Measurements from ENCODE around the gene MEF2B.

Gene MEF2B

DNA sequence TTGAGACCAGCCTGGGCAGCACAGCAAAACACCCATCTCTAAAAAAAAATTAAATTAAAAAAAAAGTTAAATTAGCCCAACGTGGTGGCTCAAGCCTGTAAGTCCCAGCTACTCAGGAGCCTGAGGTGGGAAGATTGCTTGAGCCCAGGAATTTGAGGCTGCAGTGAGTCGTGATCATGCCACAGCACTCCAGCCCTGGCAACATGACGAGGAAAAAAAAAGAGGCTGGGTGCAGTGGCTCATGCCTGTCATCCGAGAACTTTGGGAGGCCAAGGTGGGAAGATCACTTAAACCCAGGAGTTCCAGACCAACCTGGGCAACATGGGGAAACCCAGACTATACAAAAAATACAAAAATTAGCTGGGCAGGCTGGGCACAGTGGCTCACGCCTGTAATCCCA is 29.6 kb downstream of the MEF2B start:
- H2AFZ ChIP-seq (ENCODE audit: low read depth, low read length, severe bottlenecking), result no peak overlapping the region
- H4K20me1 ChIP-seq (ENCODE audit: low read depth, low read length), result no peaks in the 10 kb centered on the region
- H3K4me2 ChIP-seq (ENCODE audit: low read depth, low read length, poor library complexity, severe bottlenecking), result no peak overlapping the region
- H3K27me3 ChIP-seq (ENCODE audit: low read length), result no peaks in the 10 kb centered on the region
- no peaks in the 10 kb centered on the region for H3K9me3 ChIP-seq (ENCODE audit: insufficient read depth, low read length)
- peaks cover 45% of the 10 kb centered on the region for H3F3A ChIP-seq (ENCODE audit: insufficient read depth)
- TF ChIP-seq, protein P1, sequence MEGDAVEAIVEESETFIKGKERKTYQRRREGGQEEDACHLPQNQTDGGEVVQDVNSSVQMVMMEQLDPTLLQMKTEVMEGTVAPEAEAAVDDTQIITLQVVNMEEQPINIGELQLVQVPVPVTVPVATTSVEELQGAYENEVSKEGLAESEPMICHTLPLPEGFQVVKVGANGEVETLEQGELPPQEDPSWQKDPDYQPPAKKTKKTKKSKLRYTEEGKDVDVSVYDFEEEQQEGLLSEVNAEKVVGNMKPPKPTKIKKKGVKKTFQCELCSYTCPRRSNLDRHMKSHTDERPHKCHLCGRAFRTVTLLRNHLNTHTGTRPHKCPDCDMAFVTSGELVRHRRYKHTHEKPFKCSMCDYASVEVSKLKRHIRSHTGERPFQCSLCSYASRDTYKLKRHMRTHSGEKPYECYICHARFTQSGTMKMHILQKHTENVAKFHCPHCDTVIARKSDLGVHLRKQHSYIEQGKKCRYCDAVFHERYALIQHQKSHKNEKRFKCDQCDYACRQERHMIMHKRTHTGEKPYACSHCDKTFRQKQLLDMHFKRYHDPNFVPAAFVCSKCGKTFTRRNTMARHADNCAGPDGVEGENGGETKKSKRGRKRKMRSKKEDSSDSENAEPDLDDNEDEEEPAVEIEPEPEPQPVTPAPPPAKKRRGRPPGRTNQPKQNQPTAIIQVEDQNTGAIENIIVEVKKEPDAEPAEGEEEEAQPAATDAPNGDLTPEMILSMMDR (IDR thresholded peaks at IDR 0.05; ENCODE audit: insufficient read depth, low read length, poor library complexity, severe bottlenecking), result no peak
- TF ChIP-seq EZH2phosphoT487 (conservative IDR thresholded peaks at IDR 0.05; ENCODE audit: low read length), result no peak
- no peak overlapping the region for H3K27ac ChIP-seq (ENCODE audit: low read depth, low read length)
- peaks cover 9% of the 10 kb centered on the region for H3K79me2 ChIP-seq (ENCODE audit: insufficient read depth, low read length)
- no peaks in the 10 kb centered on the region for H3K9me2 ChIP-seq (replicated peaks; ENCODE audit: insufficient read depth, low read length)
- H3K4me3 ChIP-seq (ENCODE audit: insufficient read depth, low read length, poor library complexity, severe bottlenecking), result no peak overlapping the region
- no peak overlapping the region for H3K9ac ChIP-seq (ENCODE audit: low read length)
- no peaks in the 10 kb centered on the region; the same call in 1 of the 2 replicates for H3K36me3 ChIP-seq (ENCODE audit: low read length)

DNA sequence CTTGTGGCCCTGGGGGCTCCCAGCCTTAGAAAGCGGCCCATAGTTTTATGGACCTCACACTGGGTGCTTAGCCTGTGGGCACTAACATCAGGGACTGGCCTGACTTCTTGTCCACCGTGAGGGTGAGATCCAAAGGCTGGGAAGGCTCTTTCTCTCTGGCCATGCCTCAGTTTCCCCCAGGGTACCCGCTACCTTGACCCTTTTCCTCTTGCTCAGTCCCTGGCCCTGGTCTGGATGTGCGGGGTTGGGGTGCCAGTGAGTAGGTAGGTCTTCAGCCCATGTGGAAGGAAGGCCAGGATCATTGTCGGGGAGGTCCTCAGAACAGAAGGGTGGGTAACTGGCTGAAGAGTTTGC is 30.2 kb downstream of the MEF2B start:
- no peaks in the 10 kb centered on the region for H3K9me2 ChIP-seq (replicated peaks; ENCODE audit: insufficient read depth, low read length)
- no peaks in the 10 kb centered on the region for H4K20me1 ChIP-seq (ENCODE audit: low read depth, low read length)
- H3K36me3 ChIP-seq (ENCODE audit: low read length), result no peaks in the 10 kb centered on the region; the same call in 1 of the 2 replicates
- no peak for TF ChIP-seq EZH2phosphoT487 (conservative IDR thresholded peaks at IDR 0.05; ENCODE audit: low read length)
- TF ChIP-seq, protein P1 (IDR thresholded peaks at IDR 0.05; ENCODE audit: insufficient read depth, low read length, poor library complexity, severe bottlenecking), result no peak
- H3K9ac ChIP-seq (ENCODE audit: low read length), result no peak overlapping the region
- no peak overlapping the region for H3K27ac ChIP-seq (ENCODE audit: low read depth, low read length)
- peaks cover 40% of the 10 kb centered on the region for H3F3A ChIP-seq (ENCODE audit: insufficient read depth)
- H3K79me2 ChIP-seq (ENCODE audit: insufficient read depth, low read length), result peaks cover 9% of the 10 kb centered on the region
- H3K4me2 ChIP-seq (ENCODE audit: low read depth, low read length, poor library complexity, severe bottlenecking), result no peak overlapping the region
- no peak overlapping the region for H2AFZ ChIP-seq (ENCODE audit: low read depth, low read length, severe bottlenecking)
- no peaks in the 10 kb centered on the region for H3K9me3 ChIP-seq (ENCODE audit: insufficient read depth, low read length)
- no peaks in the 10 kb centered on the region for H3K27me3 ChIP-seq (ENCODE audit: low read length)
- H3K4me3 ChIP-seq (ENCODE audit: insufficient read depth, low read length, poor library complexity, severe bottlenecking), result no peak overlapping the region

DNA sequence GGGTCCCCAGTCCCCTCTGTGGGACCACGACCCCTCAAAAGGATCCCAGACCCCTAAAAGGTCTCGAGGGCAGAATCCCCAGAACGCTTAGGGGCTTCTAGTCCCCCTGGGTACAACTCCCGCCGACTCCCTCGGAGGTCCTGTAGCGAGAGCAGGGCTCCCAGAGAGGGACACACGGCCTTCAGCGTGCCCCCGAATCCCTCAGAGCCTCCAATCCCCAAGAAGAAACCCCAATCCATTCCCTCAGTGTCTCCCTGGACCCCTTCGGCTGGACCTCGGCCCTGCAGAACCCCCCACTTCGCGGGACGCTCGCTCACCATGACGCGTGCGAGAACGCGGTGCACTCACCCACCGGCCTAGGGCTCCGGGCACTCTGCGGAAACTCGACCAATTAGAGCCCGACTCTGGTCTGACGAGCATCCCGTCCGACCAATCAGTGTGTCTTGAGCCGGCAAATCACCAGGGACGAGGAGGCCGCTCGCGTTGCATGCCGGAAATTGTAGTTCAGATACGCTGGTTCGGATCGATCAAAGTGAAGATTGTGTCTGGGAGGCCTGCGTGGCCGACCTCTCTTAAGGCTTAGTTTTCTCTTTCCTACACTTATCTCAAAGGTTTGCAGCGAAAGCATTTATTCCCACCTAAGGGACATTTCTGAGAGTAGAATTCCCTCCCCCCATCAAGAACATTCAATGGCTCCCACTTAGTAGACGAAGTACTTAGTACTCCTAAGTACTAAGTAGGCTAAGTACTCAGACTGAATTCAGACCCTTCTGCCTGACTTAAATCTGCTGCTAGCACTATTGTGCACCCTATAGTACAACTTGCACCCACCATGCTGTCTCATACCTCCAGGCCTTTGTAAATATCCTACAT is 31.7 kb downstream of the MEF2B start, which contains the start of gene TMEM161A:
TSS of gene TMEM161A (minus strand) at position 370 of the 873 bp plus-strand sequence. CDS start at position 320, 50 bp downstream.
- Histone ChIP-seq H3K9me3 (ENCODE audit: insufficient read depth, low read length) (no peaks in the 10 kb centered on the region), H3K36me3 (ENCODE audit: low read length) (no peaks in the 10 kb centered on the region), H3K27me3 (ENCODE audit: low read length) (no peaks in the 10 kb centered on the region), H3K79me2 (ENCODE audit: insufficient read depth, low read length) (peaks cover 9% of the 10 kb centered on the region), H3F3A (ENCODE audit: insufficient read depth) (peaks cover 25% of the 10 kb centered on the region), H3K27ac (ENCODE audit: low read depth, low read length) (peak within 1 kb of the TSS; percentile 32), H3K9me2 (replicated peaks; ENCODE audit: insufficient read depth, low read length) (no peaks in the 10 kb centered on the region), H3K9ac (ENCODE audit: low read length) (peak within 1 kb of the TSS; percentile 95), H2AFZ (ENCODE audit: low read depth, low read length, severe bottlenecking) (peak within 1 kb of the TSS; percentile 65), H4K20me1 (ENCODE audit: low read depth, low read length) (no peaks in the 10 kb centered on the region), H3K4me2 (ENCODE audit: low read depth, low read length, poor library complexity, severe bottlenecking) (peak within 1 kb of the TSS; percentile 89), H3K4me3 (ENCODE audit: insufficient read depth, low read length, poor library complexity, severe bottlenecking) (peak within 1 kb of the TSS; percentile 88)
- no peak for TF ChIP-seq EZH2phosphoT487 (conservative IDR thresholded peaks at IDR 0.05; ENCODE audit: low read length)
- TF ChIP-seq, protein P1 (IDR thresholded peaks at IDR 0.05; ENCODE audit: insufficient read depth, low read length, poor library complexity, severe bottlenecking), result no peak

Data from SU-DHL-6 (cell line).